H9 (cell line): ENCODE results near the gene SPDYA. TPM values are rescaled to one million over a fixed set of nuclear protein-coding genes. Genes with fewer than 3 reads are reported as not detected.

Experiments used
- DNase-seq: peaks from one replicate; pipeline ENCODE4 v3.0.0-alpha.2; 2017
- H2AFZ ChIP-seq: one replicate; pipeline ENCODE4 v1.6.1; 2013; ENCODE audit warnings: mild to moderate bottlenecking, low read length, control low read depth, moderate library complexity
- H2AK5ac ChIP-seq: 2 replicates; pipeline ENCODE4 v1.6.1; 2013; ENCODE audit warnings: low read length, control low read depth, mixed read lengths; ENCODE audit not compliant: insufficient read length
- H2BK120ac ChIP-seq: one replicate; pipeline ENCODE4 v1.6.1; 2013; ENCODE audit warnings: low read depth, mild to moderate bottlenecking, low read length, control low read depth, inconsistent platforms; ENCODE audit not compliant: poor library complexity, severe bottlenecking
- H2BK12ac ChIP-seq: 2 replicates; pipeline ENCODE4 v1.6.1; 2013; ENCODE audit warnings: low read length, control low read depth, mixed read lengths, low read depth; ENCODE audit not compliant: insufficient read length
- H2BK15ac ChIP-seq: 2 replicates; pipeline ENCODE4 v1.6.1; 2013; ENCODE audit warnings: low read depth, low read length, control low read depth
- H2BK20ac ChIP-seq: one replicate; pipeline ENCODE4 v1.6.1; 2013; ENCODE audit warnings: low read depth, mild to moderate bottlenecking, low read length, control low read depth, inconsistent platforms; ENCODE audit not compliant: poor library complexity, severe bottlenecking
- H2BK5ac ChIP-seq: 2 replicates; pipeline ENCODE4 v1.6.1; 2013; ENCODE audit warnings: low read length, control low read depth, mixed read lengths; ENCODE audit not compliant: insufficient read length
- H3K14ac ChIP-seq: 2 replicates; pipeline ENCODE4 v1.6.1; 2013; ENCODE audit warnings: low read length, control low read depth; ENCODE audit not compliant: insufficient read depth
- H3K18ac ChIP-seq: 2 replicates; pipeline ENCODE4 v1.6.1; 2013; ENCODE audit warnings: low read depth, mild to moderate bottlenecking, mixed read lengths, low read length, control low read depth; ENCODE audit not compliant: insufficient read length
- H3K23ac ChIP-seq: 2 replicates; pipeline ENCODE4 v1.6.1; 2013; ENCODE audit warnings: low read length, control low read depth, mixed read lengths, low read depth; ENCODE audit not compliant: insufficient read length
- H3K23me2 ChIP-seq: 2 replicates; pipeline ENCODE4 v1.6.1; 2013; ENCODE audit warnings: low read depth, mild to moderate bottlenecking, mixed read lengths, low read length, control low read depth; ENCODE audit not compliant: insufficient read length, poor library complexity, severe bottlenecking
- H3K27ac ChIP-seq: 2 replicates; pipeline ENCODE4 v1.5.1; 2013; ENCODE audit warnings: low read length, control low read depth, mixed read lengths, low read depth; ENCODE audit not compliant: insufficient read length
- H3K27me3 ChIP-seq: 2 replicates; pipeline ENCODE4 v1.6.1; 2013; ENCODE audit warnings: low read length, control low read depth, inconsistent platforms; ENCODE audit not compliant: insufficient read depth
- H3K4ac ChIP-seq: 2 replicates; pipeline ENCODE4 v1.6.1; 2013; ENCODE audit warnings: low read depth, mild to moderate bottlenecking, control low read depth, inconsistent platforms, low read length, moderate library complexity
- H3K4me1 ChIP-seq: 2 replicates; pipeline ENCODE4 v1.6.1; 2013; ENCODE audit warnings: low read length, control low read depth, inconsistent platforms; ENCODE audit not compliant: insufficient read depth
- H3K4me2 ChIP-seq: 2 replicates; pipeline ENCODE4 v1.6.1; 2013; ENCODE audit warnings: low read length, control low read depth, mixed read lengths; ENCODE audit not compliant: insufficient read length, insufficient read depth
- H3K56ac ChIP-seq: 2 replicates; pipeline ENCODE4 v1.6.1; 2013; ENCODE audit warnings: low read depth, mild to moderate bottlenecking, mixed read lengths, low read length, control low read depth; ENCODE audit not compliant: insufficient read length
- H3K79me1 ChIP-seq: 2 replicates; pipeline ENCODE4 v1.6.1; 2013; ENCODE audit warnings: low read depth, mild to moderate bottlenecking, moderate library complexity, low read length, control low read depth, inconsistent platforms; ENCODE audit not compliant: insufficient read depth, poor library complexity, severe bottlenecking
- H3K79me2 ChIP-seq: 2 replicates; pipeline ENCODE4 v1.6.1; 2013; ENCODE audit warnings: low read length, control low read depth, inconsistent platforms; ENCODE audit not compliant: insufficient read depth
- H3K9ac ChIP-seq: 2 replicates; pipeline ENCODE4 v1.6.1; 2013; ENCODE audit warnings: low read length, control low read depth, mixed read lengths; ENCODE audit not compliant: insufficient read length; ENCODE audit errors: extremely low read depth
- H3K9me3 ChIP-seq: one replicate; pipeline ENCODE4 v1.6.1; 2013; ENCODE audit warnings: low read depth, low read length, inconsistent platforms; ENCODE audit not compliant: control insufficient read depth
- H3T11ph ChIP-seq: one replicate; pipeline ENCODE4 v1.6.1; 2013; ENCODE audit warnings: mild to moderate bottlenecking, low read length, control low read depth, inconsistent platforms
- H4K20me1 ChIP-seq: one replicate; pipeline ENCODE4 v1.6.1; 2013; ENCODE audit not compliant: control insufficient read depth, insufficient read length, insufficient read depth
- H4K5ac ChIP-seq: 2 replicates; pipeline ENCODE4 v1.6.1; 2013; ENCODE audit warnings: low read depth, mild to moderate bottlenecking, mixed read lengths, low read length, control low read depth; ENCODE audit not compliant: insufficient read length
- H4K8ac ChIP-seq: replicated peaks from 2 replicates; pipeline ENCODE4 v1.6.1; 2013; ENCODE audit warnings: low read length, control low read depth, mixed read lengths, low read depth; ENCODE audit not compliant: insufficient read length
- H4K91ac ChIP-seq: 2 replicates; pipeline ENCODE4 v1.6.1; 2013; ENCODE audit warnings: low read depth, mild to moderate bottlenecking, moderate library complexity, mixed read lengths, low read length, control low read depth; ENCODE audit not compliant: insufficient read length
- H3K27ac Mint-ChIP-seq, 3 experiments: 2 replicates in 2 of 3; 3 replicates in 1 of 3; pipeline ENCODE4 v1.8.0; 2020 to 2021; ENCODE audit warnings: mixed read lengths in 3 of 3, mild to moderate bottlenecking in 1 of 3, moderate library complexity in 1 of 3
- H3K27me3 Mint-ChIP-seq: 2 replicates; pipeline ENCODE4 v1.8.0; 2021; ENCODE audit warnings: low read depth, mild to moderate bottlenecking, moderate library complexity, mixed read lengths
- H3K36me3 Mint-ChIP-seq, 3 experiments: 2 replicates in 2 of 3; 3 replicates in 1 of 3; pipeline ENCODE4 v1.8.0; 2020 to 2021; ENCODE audit warnings: low read depth in 3 of 3, mixed read lengths in 3 of 3; ENCODE audit not compliant: insufficient read depth in 1 of 3
- H3K4me1 Mint-ChIP-seq, 2 experiments: 2 replicates each; pipeline ENCODE4 v1.8.0; 2020; ENCODE audit warnings: mixed read lengths in 2 of 2
- H3K4me3 Mint-ChIP-seq, 2 experiments: 2 replicates in 1 of 2; 3 replicates in 1 of 2; pipeline ENCODE4 v1.8.0; 2020 to 2021; ENCODE audit warnings: mild to moderate bottlenecking in 2 of 2, mixed read lengths in 2 of 2, moderate library complexity in 1 of 2
- H3K9me3 Mint-ChIP-seq, 2 experiments: 2 replicates in 1 of 2; 3 replicates in 1 of 2; pipeline ENCODE4 v1.8.0; 2020; ENCODE audit warnings: mild to moderate bottlenecking in 2 of 2, mixed read lengths in 2 of 2, moderate library complexity in 1 of 2
- WGBS: extraction: QIAGEN DNeasy Blood & Tissue Kit; methylation state at CpG from one replicate; pipeline ENCODE4 v1.1.7; 2013; ENCODE audit warnings: missing lambda C conversion rate, low lambda C conversion rate, mixed read lengths; ENCODE audit not compliant: insufficient read length; ENCODE audit errors: extremely low coverage; 5-methylcytosine and 5-hydroxymethylcytosine counted together
- total RNA-seq: library from RNA; stranded (reverse); gene quantifications from 2 replicates; pipeline ENCODE4 v1.2.1, GENCODE V29; 2021
- TF ChIP-seq, protein P1 (sequence below): fragments of 200-600 bp; sonication (generic); conservative IDR thresholded peaks from 3 replicates; pipeline ENCODE4 v1.8.0; 2021; ENCODE audit warnings: antibody characterized with exemption, mild to moderate bottlenecking

Gene SPDYA
- total RNA-seq, 1 experiment from 2014 or later = 0.52 TPM

DNA sequence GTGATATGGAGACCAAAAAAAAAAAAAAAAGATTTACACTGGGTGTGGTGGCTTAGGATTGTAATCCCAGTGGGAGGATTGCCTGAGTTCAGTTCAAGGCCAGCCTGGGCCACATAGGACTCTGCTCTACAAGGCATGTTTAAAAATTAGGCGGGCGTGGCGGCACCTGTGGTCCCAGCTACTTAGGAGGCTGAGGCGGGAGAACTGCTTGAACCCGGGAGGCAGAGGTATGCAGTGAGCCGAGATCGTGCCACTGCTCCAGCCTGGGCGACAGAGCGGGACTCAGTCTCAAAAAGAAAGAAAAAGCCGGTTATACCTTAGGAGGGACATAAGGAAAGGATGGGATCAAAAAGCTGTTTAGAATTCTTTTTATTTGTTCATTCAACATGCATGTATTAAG is 707 bp upstream of the SPDYA start:
- Histone ChIP-seq H3K27me3 (peaks cover 3% of the 10 kb centered on the region; the same call in 1 of the 2 replicates), H3K23ac (no peak overlapping the region), H2AFZ (no peak overlapping the region), H3K79me1 (no peaks in the 10 kb centered on the region), H3K14ac (no peak overlapping the region), H4K20me1 (no peaks in the 10 kb centered on the region), H2AK5ac (no peak overlapping the region), H3K9me3 (no peaks in the 10 kb centered on the region), H2BK12ac (no peak overlapping the region), H2BK15ac (no peak overlapping the region), H2BK120ac (no peak overlapping the region), H4K91ac (no peak overlapping the region), H3K27ac (no peak overlapping the region), H3K56ac (no peak overlapping the region), H3K4ac (no peak overlapping the region), H3K4me1 (no peaks in the 10 kb centered on the region; the same call in 1 of the 2 replicates), H3K18ac (no peak overlapping the region), H4K5ac (no peak overlapping the region), H3K4me2 (peak overlapping the region; percentile 54), H3K79me2 (no peaks in the 10 kb centered on the region), H3K23me2 (peaks cover 8% of the 10 kb centered on the region), H2BK5ac (no peak overlapping the region), H3T11ph (no peak overlapping the region), H4K8ac (no peak overlapping the region), H3K9ac (no peak overlapping the region), H2BK20ac (no peak overlapping the region)
- DNase-seq = peak; percentile 28
- no CpG with 5 or more reads among the region's 10 CpGs for WGBS
- Mint-ChIP-seq H3K27me3 (peaks cover 35% of the 10 kb centered on the region), H3K36me3 (peaks cover 3 to 14% (median 5%) of the 10 kb centered on the region in 3 experiments; a peak in 6 of 7 replicates), H3K9me3 (peaks cover 2 to 4% of the 10 kb centered on the region in 2 experiments; a peak in 2 of 5 replicates), H3K4me3 (peak overlapping the region; percentile 56 to 71), H3K4me1 (0 out of 4 replicates have a peak, but pooled peaks cover 0 to 2% of the 10 kb centered on the region in 2 experiments), H3K27ac (no peak overlapping the region)
- TF ChIP-seq, protein P1, sequence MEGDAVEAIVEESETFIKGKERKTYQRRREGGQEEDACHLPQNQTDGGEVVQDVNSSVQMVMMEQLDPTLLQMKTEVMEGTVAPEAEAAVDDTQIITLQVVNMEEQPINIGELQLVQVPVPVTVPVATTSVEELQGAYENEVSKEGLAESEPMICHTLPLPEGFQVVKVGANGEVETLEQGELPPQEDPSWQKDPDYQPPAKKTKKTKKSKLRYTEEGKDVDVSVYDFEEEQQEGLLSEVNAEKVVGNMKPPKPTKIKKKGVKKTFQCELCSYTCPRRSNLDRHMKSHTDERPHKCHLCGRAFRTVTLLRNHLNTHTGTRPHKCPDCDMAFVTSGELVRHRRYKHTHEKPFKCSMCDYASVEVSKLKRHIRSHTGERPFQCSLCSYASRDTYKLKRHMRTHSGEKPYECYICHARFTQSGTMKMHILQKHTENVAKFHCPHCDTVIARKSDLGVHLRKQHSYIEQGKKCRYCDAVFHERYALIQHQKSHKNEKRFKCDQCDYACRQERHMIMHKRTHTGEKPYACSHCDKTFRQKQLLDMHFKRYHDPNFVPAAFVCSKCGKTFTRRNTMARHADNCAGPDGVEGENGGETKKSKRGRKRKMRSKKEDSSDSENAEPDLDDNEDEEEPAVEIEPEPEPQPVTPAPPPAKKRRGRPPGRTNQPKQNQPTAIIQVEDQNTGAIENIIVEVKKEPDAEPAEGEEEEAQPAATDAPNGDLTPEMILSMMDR = no peak
